GM18511 (cell line): Measurements from ENCODE around the gene CHML.

Experiments
- ATAC-seq: cut with Tn5 transposase; IDR thresholded peaks from one replicate; pipeline ENCODE4 v1.9.1; 2021; ENCODE audit warnings: mild to moderate bottlenecking, moderate library complexity; ENCODE audit not compliant: unreplicated experiment

Gene CHML

GRCh38 chr1:241622669-241623068 is 17.5 kb downstream of the CHML start:
- no peak for ATAC-seq

- no peak for ATAC-seq
Measured at GRCh38 chr1:241617426-241617825, 22.7 kb downstream of the CHML start.

- ATAC-seq = no peak
Measured at GRCh38 chr1:241615043-241615974, 24.9 kb downstream of the CHML start.

GRCh38 chr1:241614572-241614971 is 25.6 kb downstream of the CHML start:
- ATAC-seq = no peak

- ATAC-seq = no peak
Measured at GRCh38 chr1:241614144-241614543, 26.0 kb downstream of the CHML start.

DNA sequence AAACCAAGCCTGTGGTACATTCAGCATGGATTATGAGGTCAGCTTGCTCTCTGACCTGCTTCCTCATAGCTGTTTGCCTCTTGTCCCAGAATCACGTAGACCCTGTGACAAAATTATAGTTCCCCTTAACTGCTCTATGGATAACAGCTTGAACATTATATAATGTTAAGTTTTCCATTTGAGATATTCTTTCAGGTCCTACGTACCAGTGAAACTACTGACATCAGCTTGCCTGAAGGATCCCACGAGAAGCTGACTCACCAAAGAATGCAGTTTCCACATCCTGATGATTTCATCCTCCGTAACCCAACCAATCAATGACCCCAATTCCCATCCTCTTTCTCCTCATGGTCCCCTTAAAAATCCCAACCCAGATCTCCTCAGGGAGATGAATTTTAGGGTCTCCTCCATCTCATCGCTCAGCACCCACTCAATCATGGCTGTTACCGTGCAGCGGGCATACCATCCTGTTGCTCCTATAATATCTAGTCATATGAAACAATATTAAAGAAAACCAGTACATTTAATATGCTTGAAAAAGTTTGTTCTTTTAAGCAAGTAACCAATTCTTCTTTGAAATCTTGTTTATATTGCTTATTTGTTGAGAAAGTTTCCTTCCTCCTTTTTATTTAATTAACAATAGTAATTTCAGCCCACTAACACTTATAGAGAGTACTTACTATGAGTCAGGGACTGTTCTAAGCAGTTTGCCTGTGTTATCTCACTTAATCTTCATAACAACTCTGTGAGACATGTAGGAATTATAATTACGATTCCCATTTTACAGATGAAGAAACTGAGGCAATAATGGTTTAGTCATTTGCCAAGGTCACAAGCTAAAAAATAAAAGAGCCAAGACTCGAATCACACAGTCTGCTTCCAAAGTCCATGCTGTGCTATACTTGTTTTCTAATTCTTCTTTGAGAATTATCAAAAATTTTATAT is 27.4 kb downstream of the CHML start:
- no peak for ATAC-seq

GRCh38 chr1:241611736-241612135 is 28.4 kb downstream of the CHML start:
- no peak for ATAC-seq

DNA sequence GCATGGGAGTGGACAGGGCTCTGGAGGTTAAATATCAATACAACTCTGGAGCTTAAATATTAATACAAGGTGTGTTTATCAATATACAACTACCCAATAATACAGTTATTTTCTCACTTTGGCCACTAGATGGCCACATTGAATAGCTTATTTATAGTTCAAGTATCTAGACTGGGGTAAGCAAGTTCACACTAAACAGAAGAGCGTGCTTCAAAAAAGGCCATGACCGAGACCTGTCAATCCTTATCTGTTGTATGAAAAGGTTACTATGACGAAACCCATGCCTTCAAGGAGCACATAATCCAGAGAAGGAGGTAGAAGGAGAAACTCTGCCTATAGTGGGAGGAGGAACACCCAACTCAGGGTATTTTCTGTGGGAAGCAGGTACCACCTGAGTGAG is 29.1 kb downstream of the CHML start:
- ATAC-seq = peak; percentile 88

- no peak for ATAC-seq
Measured at GRCh38 chr1:241610056-241610815, 29.9 kb downstream of the CHML start.

- ATAC-seq = no peak
Measured at GRCh38 chr1:241608379-241609033, 31.7 kb downstream of the CHML start.

- ATAC-seq = no peak
Measured at GRCh38 chr1:241607497-241607896, 32.7 kb downstream of the CHML start.

GRCh38 chr1:241606544-241606943 is 33.6 kb downstream of the CHML start:
- ATAC-seq = no peak

GRCh38 chr1:241605146-241605805 is 34.9 kb downstream of the CHML start:
- ATAC-seq = no peak

GRCh38 chr1:241603731-241604245 is 36.4 kb downstream of the CHML start:
- no peak for ATAC-seq

GRCh38 chr1:241600496-241600901 is 39.7 kb downstream of the CHML start:
- ATAC-seq = peak; percentile 89

GRCh38 chr1:241598249-241598648 is 41.9 kb downstream of the CHML start:
- peak; percentile 38 for ATAC-seq

- ATAC-seq = no peak
Measured at GRCh38 chr1:241596633-241597032, 43.5 kb downstream of the CHML start.

DNA sequence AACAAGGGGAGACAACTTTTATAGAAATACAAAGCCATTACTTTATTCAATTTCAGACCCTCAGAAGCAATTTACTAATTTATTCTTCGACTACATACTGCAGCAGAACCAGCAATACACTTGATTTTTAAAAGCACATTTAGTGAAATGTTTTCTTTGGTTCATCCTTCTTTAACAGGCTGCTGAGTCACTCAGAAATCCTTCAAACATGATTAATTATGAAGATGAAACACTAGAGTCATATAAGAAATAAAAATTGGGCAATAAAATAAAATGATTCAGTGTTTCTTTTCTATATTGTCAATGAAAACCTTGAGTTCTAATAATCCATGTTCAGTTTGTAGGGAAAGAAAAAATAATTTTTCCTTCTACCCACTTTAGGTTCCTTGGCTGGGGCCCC is 47.0 kb downstream of the CHML start:
- no peak for ATAC-seq

DNA sequence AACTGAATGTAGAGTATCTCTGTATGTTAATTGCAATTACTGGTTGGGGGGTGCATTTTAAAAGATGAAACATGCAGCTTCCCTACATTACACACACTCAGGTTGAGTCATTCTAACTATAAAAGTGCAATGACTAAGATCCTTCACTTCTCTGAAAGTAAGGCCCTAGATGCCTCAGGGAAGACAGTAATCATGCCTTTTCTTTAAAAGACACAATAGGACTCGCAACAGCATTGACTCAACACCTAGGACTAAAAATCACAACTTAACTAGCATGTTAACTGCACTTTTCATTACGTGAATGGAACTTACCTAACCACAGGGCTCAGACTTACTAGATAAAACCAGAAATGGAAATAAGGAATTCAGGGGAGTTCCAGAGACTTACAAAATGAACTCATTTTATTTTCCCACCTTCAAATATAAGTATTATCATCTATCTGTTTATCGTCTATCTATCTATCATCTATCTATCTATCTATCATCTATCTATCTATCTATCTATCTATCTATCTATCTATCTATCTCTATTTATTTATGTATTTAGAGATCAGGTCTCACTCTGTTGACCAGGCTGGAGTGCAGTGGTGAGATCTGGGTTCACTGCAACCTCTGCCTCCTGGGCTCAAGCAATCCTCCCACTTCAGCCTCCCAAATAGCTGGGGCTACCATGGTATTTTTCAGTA is 47.8 kb downstream of the CHML start:
- ATAC-seq = peak; percentile 71
